Subcutaneous adipose tissue (tissue), 4 donors: ENCODE results near the gene KISS1R. TPM values are rescaled to one million over a fixed set of nuclear protein-coding genes. Genes with fewer than 3 reads are reported as not detected.

Experiments
- total RNA-seq, 4 donors: library from RNA; depleted of rRNA; stranded (reverse); fragments of >200 nt; gene quantifications; one replicate each; pipeline ENCODE4 v1.1.0, GENCODE V29; 2016
- TF ChIP-seq, protein P1 (sequence below): fragments of 450-650 bp; IDR thresholded peaks from one replicate; pipeline ENCODE4 v1.5.1; 2016; ENCODE audit warnings: low read depth, mild to moderate bottlenecking, control low read depth, antibody characterized with exemption, moderate library complexity

The KISS1R gene
- total RNA-seq, 4 donors from 2014 or later, result not detected

DNA sequence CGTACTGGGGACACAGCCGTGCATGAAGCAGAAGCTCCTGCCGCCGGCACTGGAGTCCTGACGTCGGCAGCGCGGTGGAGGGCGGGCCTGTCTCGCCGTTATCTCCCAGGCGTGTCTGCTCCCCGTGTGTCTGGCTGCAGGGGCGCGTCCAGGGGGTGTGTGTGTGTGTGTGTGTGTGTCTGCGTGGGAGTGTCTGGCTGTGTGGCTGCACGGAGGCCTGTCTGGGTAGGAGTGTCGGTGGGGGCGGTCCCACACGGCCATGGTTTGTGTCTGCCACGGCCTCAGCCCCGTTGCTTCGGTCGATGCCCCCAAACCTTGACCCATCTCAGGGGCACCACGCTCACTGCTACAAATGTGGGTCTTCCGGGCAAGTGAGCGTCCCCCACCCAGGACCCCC is 27.0 kb downstream of the KISS1R start:
- TF ChIP-seq, protein P1, sequence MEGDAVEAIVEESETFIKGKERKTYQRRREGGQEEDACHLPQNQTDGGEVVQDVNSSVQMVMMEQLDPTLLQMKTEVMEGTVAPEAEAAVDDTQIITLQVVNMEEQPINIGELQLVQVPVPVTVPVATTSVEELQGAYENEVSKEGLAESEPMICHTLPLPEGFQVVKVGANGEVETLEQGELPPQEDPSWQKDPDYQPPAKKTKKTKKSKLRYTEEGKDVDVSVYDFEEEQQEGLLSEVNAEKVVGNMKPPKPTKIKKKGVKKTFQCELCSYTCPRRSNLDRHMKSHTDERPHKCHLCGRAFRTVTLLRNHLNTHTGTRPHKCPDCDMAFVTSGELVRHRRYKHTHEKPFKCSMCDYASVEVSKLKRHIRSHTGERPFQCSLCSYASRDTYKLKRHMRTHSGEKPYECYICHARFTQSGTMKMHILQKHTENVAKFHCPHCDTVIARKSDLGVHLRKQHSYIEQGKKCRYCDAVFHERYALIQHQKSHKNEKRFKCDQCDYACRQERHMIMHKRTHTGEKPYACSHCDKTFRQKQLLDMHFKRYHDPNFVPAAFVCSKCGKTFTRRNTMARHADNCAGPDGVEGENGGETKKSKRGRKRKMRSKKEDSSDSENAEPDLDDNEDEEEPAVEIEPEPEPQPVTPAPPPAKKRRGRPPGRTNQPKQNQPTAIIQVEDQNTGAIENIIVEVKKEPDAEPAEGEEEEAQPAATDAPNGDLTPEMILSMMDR, result no peak

DNA sequence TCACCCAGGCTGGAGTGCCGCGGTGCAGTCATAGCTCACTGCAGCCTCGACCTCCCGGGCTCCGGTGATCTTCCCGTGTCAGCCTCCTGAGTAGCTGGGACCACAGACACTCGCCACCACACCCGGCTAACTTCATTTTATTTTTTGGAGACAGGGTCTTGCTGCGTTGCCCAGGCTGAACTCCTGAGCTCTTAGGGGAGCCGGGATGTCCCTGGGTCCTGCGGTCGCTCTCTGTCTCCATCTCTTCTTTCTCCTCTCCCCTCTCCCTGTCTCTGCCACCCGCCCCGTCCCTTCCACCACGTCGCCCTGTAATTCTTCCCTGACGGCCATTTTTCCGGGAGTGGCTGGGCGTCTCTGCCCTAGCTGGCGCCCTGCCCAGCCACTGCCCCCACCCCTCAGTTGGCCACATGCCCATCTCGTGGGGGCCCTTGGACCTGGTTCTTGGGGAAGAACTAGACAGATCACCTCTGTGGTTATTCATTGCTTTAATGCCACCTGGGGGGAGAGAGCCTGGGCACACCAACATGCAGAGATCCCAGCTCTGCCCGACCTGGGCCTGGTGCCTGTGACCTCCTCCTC is 27.6 kb downstream of the KISS1R start:
- TF ChIP-seq, protein P1, result no peak

DNA sequence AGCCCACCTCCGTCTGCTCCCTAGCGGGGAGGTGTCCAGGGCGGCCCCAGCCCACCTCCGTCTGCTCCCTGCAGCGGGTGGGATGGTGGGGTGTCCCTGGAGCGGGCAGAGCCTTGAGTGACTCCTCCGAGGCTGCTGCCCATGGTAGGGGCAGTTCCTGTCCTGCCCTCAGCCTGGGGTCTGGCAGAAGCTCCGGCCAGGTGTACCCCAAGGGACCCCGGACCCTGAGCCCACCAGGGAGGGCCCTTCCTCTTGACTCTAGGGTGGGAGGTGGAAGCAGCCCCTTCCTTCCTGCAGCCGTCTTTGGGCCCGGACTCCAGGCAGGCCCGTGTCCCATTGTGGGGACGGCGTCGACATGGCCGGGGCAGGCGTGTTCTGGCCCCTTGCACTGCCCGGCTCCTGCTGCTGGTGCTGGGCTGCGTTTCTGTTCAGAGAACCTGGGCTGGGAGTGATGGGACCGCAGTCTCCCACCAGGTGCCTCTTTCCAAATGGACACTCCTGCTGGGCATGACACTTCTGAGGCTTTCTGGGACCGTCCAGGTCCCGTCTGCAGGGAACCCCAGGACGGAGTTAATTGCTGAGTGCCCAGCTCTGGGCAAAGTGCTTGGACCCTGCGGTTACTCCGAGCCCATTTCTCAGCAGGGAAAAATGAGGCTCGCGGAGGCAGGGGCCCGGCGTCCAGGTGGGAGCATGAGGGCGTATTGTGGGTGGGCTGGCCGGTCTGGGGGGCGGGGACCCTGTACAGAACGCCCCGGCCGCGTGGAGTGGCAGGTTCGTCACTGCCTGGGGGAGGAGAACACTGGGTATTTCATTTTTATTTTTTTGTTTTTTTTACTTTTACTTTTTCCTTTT is 28.5 kb downstream of the KISS1R start:
- TF ChIP-seq, protein P1, result no peak

DNA sequence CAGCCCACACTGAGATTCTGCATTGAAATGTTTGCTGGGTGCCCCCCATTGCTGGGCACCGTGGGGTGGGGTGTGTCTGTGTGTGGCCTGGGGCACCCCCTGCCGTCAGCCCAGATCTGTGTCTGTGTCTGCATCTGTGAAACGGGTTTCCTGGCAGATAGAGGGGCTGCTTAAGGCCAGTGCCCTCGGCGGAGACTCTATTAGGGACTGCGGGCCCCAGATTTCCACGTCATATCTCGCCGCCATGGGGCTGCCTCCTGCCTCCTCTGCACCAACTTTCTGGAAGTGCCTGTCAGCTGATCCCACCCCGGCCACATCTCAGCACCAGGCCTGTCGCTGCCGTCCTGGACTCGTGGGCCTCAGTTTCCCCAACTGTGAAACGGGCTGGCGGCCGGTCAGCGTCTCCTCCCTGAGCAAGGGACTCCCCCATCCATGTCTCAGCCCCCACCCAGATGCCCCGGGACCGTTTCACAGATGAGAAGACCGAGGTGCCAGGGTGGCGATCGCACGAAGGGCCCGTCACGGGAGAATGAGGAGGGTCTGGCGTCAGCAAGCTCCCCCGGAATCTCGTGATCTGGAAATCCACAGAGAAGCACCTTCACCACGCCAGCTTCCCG is 30.1 kb downstream of the KISS1R start:
- TF ChIP-seq, protein P1, result no peak

DNA sequence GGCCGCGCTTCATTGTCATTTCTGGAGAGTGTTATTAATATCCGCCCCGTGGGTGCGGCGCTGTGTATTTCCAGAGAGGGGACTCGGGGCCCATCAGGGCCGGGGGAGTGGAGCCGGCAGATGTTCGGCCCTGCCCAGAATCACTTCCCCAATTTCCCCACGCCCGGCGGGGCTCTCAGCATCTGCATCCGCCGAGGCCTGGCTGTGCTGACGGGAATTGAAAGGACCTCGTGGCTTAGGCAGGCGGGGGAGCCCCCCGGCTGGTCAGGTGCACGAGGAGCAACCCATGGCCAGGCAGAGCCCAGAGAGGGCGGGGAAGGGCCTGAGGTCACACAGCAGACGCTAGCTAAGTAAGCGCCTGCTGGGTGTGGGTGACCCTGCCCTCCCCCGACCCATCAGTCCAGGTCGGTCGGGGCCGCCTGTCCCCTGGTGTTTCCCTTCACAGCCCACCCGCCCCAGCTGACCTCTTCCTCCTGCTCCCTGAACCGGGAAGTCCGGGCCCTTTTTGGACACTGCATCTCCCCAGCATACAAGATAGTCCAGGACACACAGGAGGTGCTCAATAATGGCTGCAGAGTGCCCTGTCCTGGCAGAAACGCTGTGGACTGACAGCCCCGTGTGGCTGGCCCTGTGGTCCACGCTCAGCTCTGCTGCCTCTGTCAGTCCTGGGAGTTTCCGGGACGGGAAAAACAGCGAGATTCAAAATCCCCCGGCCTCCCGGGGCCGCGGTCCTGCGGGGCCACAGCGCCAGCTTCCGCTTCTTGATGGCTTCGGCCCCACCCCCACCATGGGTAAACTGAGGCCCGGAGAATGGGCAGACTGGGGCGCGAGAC is 30.8 kb downstream of the KISS1R start:
- TF ChIP-seq, protein P1, result no peak

DNA sequence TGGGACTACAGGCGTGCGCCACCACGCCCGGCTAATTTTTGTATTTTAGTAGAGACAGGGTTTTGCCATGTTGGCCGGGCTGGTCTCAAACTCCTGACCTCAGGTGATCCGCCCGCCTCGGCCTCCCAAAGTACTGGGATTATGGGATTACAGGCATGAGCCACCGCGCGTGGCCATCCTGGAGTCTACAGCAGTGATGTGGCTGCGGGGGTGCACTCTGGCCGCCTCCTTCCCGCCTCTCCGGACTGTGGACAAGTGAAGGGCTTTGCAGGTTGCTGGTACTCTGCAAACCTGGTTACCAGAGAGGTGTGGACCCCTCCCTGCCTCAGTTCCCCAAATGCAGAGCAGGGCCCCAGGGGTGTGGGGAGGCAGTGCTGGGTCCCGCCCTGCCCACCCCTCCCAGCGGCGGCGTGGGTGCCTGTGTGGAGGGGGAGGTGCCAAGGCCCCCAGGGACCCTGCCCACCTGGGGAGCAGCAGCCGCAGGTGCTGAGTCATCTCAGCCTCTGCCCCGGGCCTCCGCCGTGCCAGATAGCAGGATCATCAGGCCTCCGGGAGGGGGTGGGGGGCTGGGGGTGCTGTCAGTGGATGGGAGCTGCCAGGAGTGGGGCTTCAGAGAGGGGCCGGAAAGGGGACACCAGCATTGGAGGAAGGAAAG is 31.8 kb downstream of the KISS1R start:
- TF ChIP-seq, protein P1, result no peak
